ENCODE measurements around the gene MRPL21.
A peak's percentile ranks its signal among the peaks of the same experiment; 100 is the strongest.

MRPL21 gene

DNA sequence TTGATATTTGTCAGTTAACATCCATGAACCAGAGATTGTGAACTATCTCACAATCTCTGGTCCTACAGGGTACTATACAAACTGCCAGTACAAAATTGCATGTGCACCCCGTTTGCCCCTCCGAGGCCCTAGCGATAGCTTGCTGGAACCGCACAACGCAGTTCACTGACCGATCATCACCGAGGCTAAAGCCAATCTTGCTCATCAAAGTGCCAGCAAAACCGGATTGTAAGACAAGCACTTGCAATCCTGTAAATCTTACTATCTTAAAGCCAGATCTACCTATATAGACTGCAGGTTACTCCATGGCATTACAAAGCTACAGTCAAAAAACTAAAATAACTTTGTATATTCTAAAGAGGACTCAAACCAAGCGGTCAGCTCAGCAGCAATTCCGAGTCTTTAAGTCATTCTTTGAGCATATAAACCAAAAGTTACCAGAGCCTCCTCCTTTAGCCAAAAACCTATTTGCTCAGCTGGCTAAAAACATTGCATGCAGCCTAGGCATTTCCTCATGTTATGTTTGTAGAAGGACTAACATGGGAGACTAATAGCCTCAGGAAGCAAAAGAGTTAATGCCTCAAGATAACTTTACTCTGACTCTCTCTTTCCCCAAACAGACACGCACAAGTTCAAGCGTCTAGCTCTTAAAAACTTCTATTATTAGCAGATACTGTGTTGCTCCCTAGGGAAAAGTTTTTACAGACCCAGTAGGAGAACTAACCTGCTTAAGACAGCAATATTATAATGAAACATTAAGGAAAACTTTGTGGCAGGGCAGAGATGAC lies 31.2 kb downstream of the MRPL21 start:
- H3K4ac ChIP-seq (ENCODE audit: low read depth in 1 of 2, low read length in 2 of 2) = no peak overlapping the region
- H3K27ac ChIP-seq (ENCODE audit: low read length, poor library complexity, severe bottlenecking) = no peak overlapping the region
- 76% methylated on average over 12 of the region's 12 CpGs for WGBS
- no peak overlapping the region for H2AFZ ChIP-seq (ENCODE audit: low read depth, low read length)
- peaks cover 16 to 43% of the 10 kb centered on the region in 2 experiments for H3K27me3 ChIP-seq (ENCODE audit: control insufficient read depth in 1 of 2, insufficient read depth in 1 of 2, low read length in 2 of 2)
- no peaks in the 10 kb centered on the region for H3K36me3 ChIP-seq (ENCODE audit: control insufficient read depth in 1 of 2, insufficient read depth in 2 of 2, low read depth in 1 of 2, low read length in 2 of 2)
- H4K91ac ChIP-seq (ENCODE audit: low read length) = no peak overlapping the region
- no peak overlapping the region for H2AK5ac ChIP-seq (ENCODE audit: low read length, severe bottlenecking)
- H3K4me1 ChIP-seq (ENCODE audit: control insufficient read depth, insufficient read depth, low read depth, low read length) = no peaks in the 10 kb centered on the region
- H3K4me3 ChIP-seq (ENCODE audit: insufficient read depth in 1 of 2, low read depth in 1 of 2, low read length in 2 of 2) = no peak overlapping the region
- peak overlapping the region in 1 of 2 experiments; percentile 38 for H3K18ac ChIP-seq (ENCODE audit: low read depth in 1 of 2, low read length in 2 of 2)
- no peak overlapping the region for H2BK120ac ChIP-seq (ENCODE audit: low read depth, low read length)
- H2BK12ac ChIP-seq (ENCODE audit: low read length in 2 of 2) = no peak overlapping the region
- no peak overlapping the region for H3K14ac ChIP-seq (ENCODE audit: low read length in 2 of 2)
- peak; percentile 70 for DNase-seq
- H3K4me2 ChIP-seq (ENCODE audit: low read length, poor library complexity, severe bottlenecking) = no peak overlapping the region
- no peak overlapping the region for H2BK5ac ChIP-seq (ENCODE audit: low read depth, low read length, poor library complexity, severe bottlenecking)
- no peaks in the 10 kb centered on the region for H3K79me1 ChIP-seq (replicated peaks; ENCODE audit: low read length, poor library complexity, severe bottlenecking)
- H3K9me3 ChIP-seq (ENCODE audit: control insufficient read depth, low read length) = no peaks in the 10 kb centered on the region
- no peak overlapping the region for H3K23ac ChIP-seq (ENCODE audit: low read length in 2 of 2)
- H3K9ac ChIP-seq (ENCODE audit: low read length) = no peak overlapping the region
- no peak overlapping the region for H2BK15ac ChIP-seq (ENCODE audit: low read depth, poor library complexity, severe bottlenecking)
- H4K8ac ChIP-seq (ENCODE audit: low read length) = no peak overlapping the region

GRCh38 chr11:68870470-68870869 lies 33.2 kb downstream of the MRPL21 start:
- H3K4me2 ChIP-seq (ENCODE audit: low read length, poor library complexity, severe bottlenecking) = no peak overlapping the region
- no peak overlapping the region for H2BK15ac ChIP-seq (ENCODE audit: low read depth, poor library complexity, severe bottlenecking)
- H2AFZ ChIP-seq (ENCODE audit: low read depth, low read length) = peak overlapping the region; percentile 79
- no peak overlapping the region for H3K27ac ChIP-seq (ENCODE audit: low read length, poor library complexity, severe bottlenecking)
- H4K8ac ChIP-seq (ENCODE audit: low read length) = peak overlapping the region; percentile 95
- no peak overlapping the region for H4K91ac ChIP-seq (ENCODE audit: low read length)
- no peak overlapping the region for H2BK12ac ChIP-seq (ENCODE audit: low read length in 2 of 2)
- no peak overlapping the region for H2AK5ac ChIP-seq (ENCODE audit: low read length, severe bottlenecking)
- H3K4me3 ChIP-seq (ENCODE audit: insufficient read depth in 1 of 2, low read depth in 1 of 2, low read length in 2 of 2) = peak overlapping the region in 1 of 2 experiments; percentile 77
- H2BK120ac ChIP-seq (ENCODE audit: low read depth, low read length) = peak overlapping the region; percentile 80
- H3K18ac ChIP-seq (ENCODE audit: low read depth in 1 of 2, low read length in 2 of 2) = peak overlapping the region; percentile 9 to 82
- no peaks in the 10 kb centered on the region for H3K4me1 ChIP-seq (ENCODE audit: control insufficient read depth, insufficient read depth, low read depth, low read length)
- H3K9ac ChIP-seq (ENCODE audit: low read length) = peak overlapping the region; percentile 83
- no peak overlapping the region for H2BK5ac ChIP-seq (ENCODE audit: low read depth, low read length, poor library complexity, severe bottlenecking)
- no peaks in the 10 kb centered on the region for H3K36me3 ChIP-seq (ENCODE audit: control insufficient read depth in 1 of 2, insufficient read depth in 2 of 2, low read depth in 1 of 2, low read length in 2 of 2)
- peaks cover 14 to 43% of the 10 kb centered on the region in 2 experiments for H3K27me3 ChIP-seq (ENCODE audit: control insufficient read depth in 1 of 2, insufficient read depth in 1 of 2, low read length in 2 of 2)
- DNase-seq = peak; percentile 43
- no peaks in the 10 kb centered on the region for H3K79me1 ChIP-seq (replicated peaks; ENCODE audit: low read length, poor library complexity, severe bottlenecking)
- H3K23ac ChIP-seq (ENCODE audit: low read length in 2 of 2) = no peak overlapping the region
- H3K14ac ChIP-seq (ENCODE audit: low read length in 2 of 2) = peak overlapping the region in 1 of 2 experiments; percentile 93
- H3K4ac ChIP-seq (ENCODE audit: low read depth in 1 of 2, low read length in 2 of 2) = peak overlapping the region in 1 of 2 experiments; percentile 49
- no peaks in the 10 kb centered on the region for H3K9me3 ChIP-seq (ENCODE audit: control insufficient read depth, low read length)
- 31% methylated on average over 9 of the region's 9 CpGs for WGBS

DNA sequence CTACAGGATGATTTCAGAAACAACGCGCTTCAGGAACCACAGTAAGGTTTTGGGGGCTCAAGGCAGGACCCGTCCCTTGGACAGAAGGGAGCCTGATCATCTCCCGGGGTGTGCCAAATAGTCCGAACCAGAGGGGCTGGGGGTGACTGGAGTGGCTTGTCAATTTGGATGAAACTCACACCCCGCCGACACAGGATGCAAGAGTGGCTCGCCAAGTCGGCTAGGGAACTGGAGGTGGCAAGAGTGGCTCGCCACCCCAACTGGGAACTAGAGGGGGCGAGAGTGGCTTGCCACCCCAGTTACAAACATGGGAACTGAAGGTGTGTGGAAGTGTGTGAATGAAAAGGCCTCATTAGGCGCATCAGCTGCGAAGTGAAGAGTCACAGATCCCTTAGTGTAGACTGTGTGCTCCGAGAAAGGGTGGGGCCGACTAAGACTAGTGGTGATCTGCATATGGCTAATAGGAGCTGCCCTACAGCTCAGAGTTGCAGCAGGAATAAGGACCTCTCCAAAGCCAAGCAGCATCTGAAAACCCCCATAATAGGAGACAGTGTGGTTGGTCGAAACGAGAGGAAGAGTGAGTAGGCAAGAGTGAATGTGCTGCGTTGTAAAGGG lies 35.3 kb downstream of the MRPL21 start:
- Histone ChIP-seq H3K18ac (ENCODE audit: low read depth in 1 of 2, low read length in 2 of 2) (no peak overlapping the region), H4K8ac (ENCODE audit: low read length) (no peak overlapping the region)
- WGBS = 87% methylated on average over 18 of the region's 18 CpGs

DNA sequence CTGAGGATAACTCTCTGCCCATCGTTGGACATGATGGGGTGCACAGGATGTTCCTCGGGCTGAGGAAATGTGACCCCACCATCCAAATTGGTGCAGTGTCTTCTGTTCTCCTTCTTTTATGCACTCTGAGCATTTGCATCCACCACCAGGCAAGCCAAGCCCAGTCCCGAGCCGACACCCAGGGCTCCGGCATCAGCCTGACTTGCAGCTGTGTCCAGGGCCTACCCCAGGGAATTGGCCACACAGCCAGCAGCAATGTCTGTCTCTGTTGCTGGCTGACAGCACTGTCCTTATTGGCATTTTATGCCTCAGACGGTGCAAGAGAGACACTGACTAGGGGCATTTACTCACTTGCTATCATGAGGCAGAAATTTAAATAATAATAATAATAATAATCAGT lies 36.6 kb downstream of the MRPL21 start:
- H3K18ac ChIP-seq (ENCODE audit: low read depth in 1 of 2, low read length in 2 of 2) = no peak overlapping the region
- H3K4me3 ChIP-seq (ENCODE audit: insufficient read depth in 1 of 2, low read depth in 1 of 2, low read length in 2 of 2) = no peak overlapping the region
- no peak overlapping the region for H4K91ac ChIP-seq (ENCODE audit: low read length)
- no peak overlapping the region for H4K8ac ChIP-seq (ENCODE audit: low read length)
- H3K4ac ChIP-seq (ENCODE audit: low read depth in 1 of 2, low read length in 2 of 2) = no peak overlapping the region
- H3K9ac ChIP-seq (ENCODE audit: low read length) = no peak overlapping the region
- H3K36me3 ChIP-seq (ENCODE audit: control insufficient read depth in 1 of 2, insufficient read depth in 2 of 2, low read depth in 1 of 2, low read length in 2 of 2) = no peaks in the 10 kb centered on the region
- H2BK12ac ChIP-seq (ENCODE audit: low read length in 2 of 2) = no peak overlapping the region
- no peak overlapping the region for H3K27ac ChIP-seq (ENCODE audit: low read length, poor library complexity, severe bottlenecking)
- peaks cover 11% of the 10 kb centered on the region for H3K9me3 ChIP-seq (ENCODE audit: control insufficient read depth, low read length)
- no peak overlapping the region for H2AFZ ChIP-seq (ENCODE audit: low read depth, low read length)
- H3K4me2 ChIP-seq (ENCODE audit: low read length, poor library complexity, severe bottlenecking) = no peak overlapping the region
- H3K4me1 ChIP-seq (ENCODE audit: control insufficient read depth, insufficient read depth, low read depth, low read length) = no peaks in the 10 kb centered on the region
- no peak overlapping the region for H2AK5ac ChIP-seq (ENCODE audit: low read length, severe bottlenecking)
- H2BK5ac ChIP-seq (ENCODE audit: low read depth, low read length, poor library complexity, severe bottlenecking) = no peak overlapping the region
- 80% methylated on average over 5 of the region's 6 CpGs for WGBS
- no peak overlapping the region for H2BK120ac ChIP-seq (ENCODE audit: low read depth, low read length)
- no peak for DNase-seq
- H3K79me1 ChIP-seq (replicated peaks; ENCODE audit: low read length, poor library complexity, severe bottlenecking) = no peaks in the 10 kb centered on the region
- no peak overlapping the region for H3K23ac ChIP-seq (ENCODE audit: low read length in 2 of 2)
- H3K14ac ChIP-seq (ENCODE audit: low read length in 2 of 2) = no peak overlapping the region
- H3K27me3 ChIP-seq (ENCODE audit: control insufficient read depth in 1 of 2, insufficient read depth in 1 of 2, low read length in 2 of 2) = peaks cover 18 to 26% of the 10 kb centered on the region in 2 experiments
- no peak overlapping the region for H2BK15ac ChIP-seq (ENCODE audit: low read depth, poor library complexity, severe bottlenecking)

More for the DNA sequence above, 35.3 kb downstream of the MRPL21 start:
- peaks cover 10% of the 10 kb centered on the region for H3K9me3 ChIP-seq (ENCODE audit: control insufficient read depth, low read length)
- H3K14ac ChIP-seq (ENCODE audit: low read length in 2 of 2) = no peak overlapping the region
- no peak overlapping the region for H2BK120ac ChIP-seq (ENCODE audit: low read depth, low read length)
- no peak overlapping the region for H4K91ac ChIP-seq (ENCODE audit: low read length)
- no peaks in the 10 kb centered on the region for H3K36me3 ChIP-seq (ENCODE audit: control insufficient read depth in 1 of 2, insufficient read depth in 2 of 2, low read depth in 1 of 2, low read length in 2 of 2)
- no peak overlapping the region for H3K4ac ChIP-seq (ENCODE audit: low read depth in 1 of 2, low read length in 2 of 2)
- no peaks in the 10 kb centered on the region for H3K79me1 ChIP-seq (replicated peaks; ENCODE audit: low read length, poor library complexity, severe bottlenecking)
- H3K27ac ChIP-seq (ENCODE audit: low read length, poor library complexity, severe bottlenecking) = no peak overlapping the region
- H2BK5ac ChIP-seq (ENCODE audit: low read depth, low read length, poor library complexity, severe bottlenecking) = no peak overlapping the region
- no peak overlapping the region for H3K23ac ChIP-seq (ENCODE audit: low read length in 2 of 2)
- no peak overlapping the region for H2AK5ac ChIP-seq (ENCODE audit: low read length, severe bottlenecking)
- no peak overlapping the region for H3K4me2 ChIP-seq (ENCODE audit: low read length, poor library complexity, severe bottlenecking)
- no peak overlapping the region for H2BK12ac ChIP-seq (ENCODE audit: low read length in 2 of 2)
- no peak overlapping the region for H2AFZ ChIP-seq (ENCODE audit: low read depth, low read length)
- no peak overlapping the region for H3K4me3 ChIP-seq (ENCODE audit: insufficient read depth in 1 of 2, low read depth in 1 of 2, low read length in 2 of 2)
- no peak overlapping the region for H2BK15ac ChIP-seq (ENCODE audit: low read depth, poor library complexity, severe bottlenecking)
- peaks cover 14 to 38% of the 10 kb centered on the region in 2 experiments for H3K27me3 ChIP-seq (ENCODE audit: control insufficient read depth in 1 of 2, insufficient read depth in 1 of 2, low read length in 2 of 2)
- H3K9ac ChIP-seq (ENCODE audit: low read length) = no peak overlapping the region
- DNase-seq = no peak
- no peaks in the 10 kb centered on the region for H3K4me1 ChIP-seq (ENCODE audit: control insufficient read depth, insufficient read depth, low read depth, low read length)

Data from mesenchymal stem cell (in vitro differentiated cells and primary cell).